Measurements from ENCODE around the gene TOX3. TPM values are rescaled to one million over a fixed set of nuclear protein-coding genes. Genes with fewer than 3 reads are reported as not detected.

Gene TOX3
- total RNA-seq, 2 donors from 2014 or later = not detected

- Mint-ChIP-seq H3K4me1 (no peaks in the 10 kb centered on the region), H3K4me3 (no peak overlapping the region), H3K27me3 (no peaks in the 10 kb centered on the region), H3K27ac (no peak overlapping the region), H3K9me3 (peaks cover 3% of the 10 kb centered on the region), H3K36me3 (ENCODE audit: low read depth) (no peaks in the 10 kb centered on the region)
- no peak for ATAC-seq (replicated peaks)
Observed at GRCh38 chr16:52572656-52573055, 25.7 kb upstream of the TOX3 start.

- Mint-ChIP-seq H3K9me3 (peaks cover 9% of the 10 kb centered on the region), H3K4me1 (no peaks in the 10 kb centered on the region), H3K27ac (no peak overlapping the region), H3K4me3 (no peak overlapping the region), H3K27me3 (no peaks in the 10 kb centered on the region), H3K36me3 (ENCODE audit: low read depth) (no peaks in the 10 kb centered on the region)
- ATAC-seq (replicated peaks) = no peak
Observed at GRCh38 chr16:52570495-52571091, 23.6 kb upstream of the TOX3 start.

GRCh38 chr16:52569701-52570100 lies 22.8 kb upstream of the TOX3 start:
- ATAC-seq (replicated peaks) = no peak
- Mint-ChIP-seq H3K27me3 (no peaks in the 10 kb centered on the region), H3K36me3 (ENCODE audit: low read depth) (no peaks in the 10 kb centered on the region), H3K9me3 (peaks cover 9% of the 10 kb centered on the region), H3K4me3 (no peak overlapping the region), H3K27ac (no peak overlapping the region), H3K4me1 (no peaks in the 10 kb centered on the region)

- Mint-ChIP-seq H3K27me3 (no peaks in the 10 kb centered on the region), H3K27ac (no peak overlapping the region), H3K4me3 (no peak overlapping the region), H3K9me3 (peaks cover 9% of the 10 kb centered on the region), H3K4me1 (no peaks in the 10 kb centered on the region), H3K36me3 (ENCODE audit: low read depth) (no peaks in the 10 kb centered on the region)
- ATAC-seq (replicated peaks) = no peak
Observed at GRCh38 chr16:52568983-52569690, 22.2 kb upstream of the TOX3 start.

- no peaks in the 10 kb centered on the region for H3K27me3 Mint-ChIP-seq
- H3K4me1 Mint-ChIP-seq = no peaks in the 10 kb centered on the region
- no peak overlapping the region for H3K4me3 Mint-ChIP-seq
- no peaks in the 10 kb centered on the region for H3K36me3 Mint-ChIP-seq (ENCODE audit: low read depth)
- peaks cover 13% of the 10 kb centered on the region for H3K9me3 Mint-ChIP-seq
- no peak overlapping the region for H3K27ac Mint-ChIP-seq
- no peak for ATAC-seq (replicated peaks)
Observed at GRCh38 chr16:52568495-52568894, 21.6 kb upstream of the TOX3 start.

GRCh38 chr16:52567193-52567592 lies 20.2 kb upstream of the TOX3 start:
- H3K27me3 Mint-ChIP-seq = no peaks in the 10 kb centered on the region
- H3K4me3 Mint-ChIP-seq = no peak overlapping the region
- no peak overlapping the region for H3K27ac Mint-ChIP-seq
- H3K36me3 Mint-ChIP-seq (ENCODE audit: low read depth) = no peaks in the 10 kb centered on the region
- no peak for ATAC-seq (replicated peaks)
- H3K9me3 Mint-ChIP-seq = peaks cover 13% of the 10 kb centered on the region
- H3K4me1 Mint-ChIP-seq = no peaks in the 10 kb centered on the region

- no peaks in the 10 kb centered on the region for H3K4me1 Mint-ChIP-seq
- peaks cover 14% of the 10 kb centered on the region for H3K9me3 Mint-ChIP-seq
- no peak overlapping the region for H3K27ac Mint-ChIP-seq
- H3K36me3 Mint-ChIP-seq (ENCODE audit: low read depth) = no peaks in the 10 kb centered on the region
- H3K27me3 Mint-ChIP-seq = no peaks in the 10 kb centered on the region
- H3K4me3 Mint-ChIP-seq = no peak overlapping the region
- ATAC-seq (replicated peaks) = no peak
Observed at GRCh38 chr16:52563767-52564611, 17.0 kb upstream of the TOX3 start.

GRCh38 chr16:52562770-52563169 lies 15.8 kb upstream of the TOX3 start:
- Mint-ChIP-seq H3K27me3 (no peaks in the 10 kb centered on the region), H3K4me1 (no peaks in the 10 kb centered on the region), H3K36me3 (ENCODE audit: low read depth) (no peaks in the 10 kb centered on the region), H3K9me3 (peaks cover 14% of the 10 kb centered on the region), H3K27ac (no peak overlapping the region), H3K4me3 (no peak overlapping the region)
- no peak for ATAC-seq (replicated peaks)

- no peak overlapping the region for H3K4me3 Mint-ChIP-seq
- no peak for ATAC-seq (replicated peaks)
- H3K4me1 Mint-ChIP-seq = no peaks in the 10 kb centered on the region
- no peaks in the 10 kb centered on the region for H3K36me3 Mint-ChIP-seq (ENCODE audit: low read depth)
- H3K27me3 Mint-ChIP-seq = no peaks in the 10 kb centered on the region
- peaks cover 13% of the 10 kb centered on the region for H3K9me3 Mint-ChIP-seq
- H3K27ac Mint-ChIP-seq = no peak overlapping the region
Observed at GRCh38 chr16:52561910-52562741, 15.2 kb upstream of the TOX3 start.

- no peaks in the 10 kb centered on the region for H3K27me3 Mint-ChIP-seq
- ATAC-seq (replicated peaks) = no peak
- no peaks in the 10 kb centered on the region for H3K4me1 Mint-ChIP-seq
- peaks cover 9% of the 10 kb centered on the region for H3K9me3 Mint-ChIP-seq
- H3K4me3 Mint-ChIP-seq = no peak overlapping the region
- H3K36me3 Mint-ChIP-seq (ENCODE audit: low read depth) = no peaks in the 10 kb centered on the region
- H3K27ac Mint-ChIP-seq = no peak overlapping the region
Observed at GRCh38 chr16:52558448-52558847, 11.5 kb upstream of the TOX3 start.

- H3K27me3 Mint-ChIP-seq = no peaks in the 10 kb centered on the region
- no peaks in the 10 kb centered on the region for H3K4me1 Mint-ChIP-seq
- H3K27ac Mint-ChIP-seq = no peak overlapping the region
- peaks cover 9% of the 10 kb centered on the region for H3K9me3 Mint-ChIP-seq
- no peaks in the 10 kb centered on the region for H3K36me3 Mint-ChIP-seq (ENCODE audit: low read depth)
- ATAC-seq (replicated peaks) = no peak
- H3K4me3 Mint-ChIP-seq = no peak overlapping the region
Observed at GRCh38 chr16:52557236-52557635, 10.3 kb upstream of the TOX3 start.

- Mint-ChIP-seq H3K27me3 (no peaks in the 10 kb centered on the region), H3K4me1 (no peaks in the 10 kb centered on the region), H3K4me3 (no peak overlapping the region), H3K27ac (no peak overlapping the region), H3K36me3 (ENCODE audit: low read depth) (no peaks in the 10 kb centered on the region), H3K9me3 (peaks cover 4% of the 10 kb centered on the region)
- ATAC-seq (replicated peaks) = no peak
Observed at GRCh38 chr16:52556083-52556482, 9.1 kb upstream of the TOX3 start.

- no peak overlapping the region for H3K27ac Mint-ChIP-seq
- peaks cover 4% of the 10 kb centered on the region for H3K9me3 Mint-ChIP-seq
- ATAC-seq (replicated peaks) = no peak
- peaks cover 1% of the 10 kb centered on the region for H3K27me3 Mint-ChIP-seq
- no peaks in the 10 kb centered on the region for H3K36me3 Mint-ChIP-seq (ENCODE audit: low read depth)
- H3K4me3 Mint-ChIP-seq = no peak overlapping the region
- H3K4me1 Mint-ChIP-seq = no peaks in the 10 kb centered on the region
Observed at GRCh38 chr16:52555572-52555971, 8.6 kb upstream of the TOX3 start.

GRCh38 chr16:52554334-52554733 lies 7.4 kb upstream of the TOX3 start:
- no peak overlapping the region for H3K4me3 Mint-ChIP-seq
- H3K27me3 Mint-ChIP-seq = peaks cover 3% of the 10 kb centered on the region
- H3K36me3 Mint-ChIP-seq (ENCODE audit: low read depth) = no peaks in the 10 kb centered on the region
- ATAC-seq (replicated peaks) = no peak
- peaks cover 4% of the 10 kb centered on the region for H3K9me3 Mint-ChIP-seq
- no peak overlapping the region for H3K27ac Mint-ChIP-seq
- no peaks in the 10 kb centered on the region for H3K4me1 Mint-ChIP-seq

All from activated T-helper 17 cell treated with anti-CD3 and anti-CD28 coated beads, Interleukin-2, amount 50 U/mL, for 72 hours (primary cell).